Activated T-cell treated with anti-CD3 and anti-CD28 coated beads, Interleukin-2, amount 50 U/mL, for 72 hours (primary cell): ENCODE results near the gene SUSD1. TPM values are rescaled to one million over a fixed set of nuclear protein-coding genes. Genes with fewer than 3 reads are reported as not detected.

Source experiments
- ATAC-seq, 2 donors: fragments of 150-1000 bp; cut with Tn5 transposase; replicated peaks in 1 of 2; 2 replicates each; pipeline ENCODE4 v1.10.0; 2021; ENCODE audit warnings: moderate library complexity in 2 of 2, mild to moderate bottlenecking in 1 of 2
- DNase-seq, 2 donors: peaks; one replicate each; pipeline ENCODE4 v3.0.0; 2021 to 2022; ENCODE audit warnings: mixed read lengths in 1 of 2
- H3K27ac Mint-ChIP-seq: one replicate; pipeline ENCODE4 v1.8.0; 2022; ENCODE audit warnings: mild to moderate bottlenecking, moderate library complexity, mixed read lengths
- H3K27me3 Mint-ChIP-seq: one replicate; pipeline ENCODE4 v1.8.0; 2022; ENCODE audit warnings: low read depth, mixed read lengths
- H3K36me3 Mint-ChIP-seq, 2 donors: one replicate each; pipeline ENCODE4 v1.8.0; 2022; ENCODE audit warnings: mixed read lengths in 2 of 2, mild to moderate bottlenecking in 1 of 2; ENCODE audit not compliant: insufficient read depth in 2 of 2
- H3K4me1 Mint-ChIP-seq: one replicate; pipeline ENCODE4 v1.8.0; 2022; ENCODE audit warnings: low read depth, mixed read lengths
- H3K4me3 Mint-ChIP-seq, 2 donors: one replicate each; pipeline ENCODE4 v1.8.0; 2022; ENCODE audit warnings: mild to moderate bottlenecking in 2 of 2, mixed read lengths in 2 of 2, moderate library complexity in 2 of 2
- H3K9me3 Mint-ChIP-seq, 2 donors: one replicate each; pipeline ENCODE4 v1.8.0; 2022; ENCODE audit warnings: mixed read lengths in 2 of 2
- total RNA-seq, 2 donors: library from RNA; stranded (reverse); gene quantifications; one replicate each; pipeline ENCODE4 v1.2.3, GENCODE V29; 2022

Gene SUSD1
- total RNA-seq, 2 donors from 2014 or later = 6.6 to 9.9 TPM

DNA sequence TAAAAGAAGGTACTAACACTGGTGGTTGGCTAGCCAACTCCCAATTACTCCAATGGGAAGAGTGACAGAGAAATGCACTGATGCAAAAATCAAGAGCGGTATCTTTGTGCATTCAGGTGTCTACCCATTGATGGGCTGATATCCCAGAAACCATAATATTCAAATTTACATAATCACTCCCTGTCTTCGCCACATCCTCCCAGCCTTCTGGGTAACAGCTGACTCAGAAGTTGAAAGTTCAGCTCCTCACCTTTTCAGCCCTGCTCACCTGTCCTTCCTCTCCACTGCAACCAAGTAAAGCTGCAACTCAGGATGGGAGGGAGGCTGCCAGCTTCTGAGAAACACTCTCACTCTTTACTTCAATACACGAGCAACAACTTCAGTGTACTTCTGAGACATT is 6.9 kb downstream of the SUSD1 start:
- peak; percentile 57 to 58 for ATAC-seq
- no peaks in the 10 kb centered on the region for H3K9me3 Mint-ChIP-seq
- no peak overlapping the region for H3K27ac Mint-ChIP-seq
- H3K27me3 Mint-ChIP-seq = no peaks in the 10 kb centered on the region
- no peak for DNase-seq
- peak overlapping the region in 1 of 2 donors; percentile 6 for H3K4me3 Mint-ChIP-seq
- peaks cover 0 to 2% of the 10 kb centered on the region in 2 donors for H3K36me3 Mint-ChIP-seq
- peaks cover 31% of the 10 kb centered on the region for H3K4me1 Mint-ChIP-seq

DNA sequence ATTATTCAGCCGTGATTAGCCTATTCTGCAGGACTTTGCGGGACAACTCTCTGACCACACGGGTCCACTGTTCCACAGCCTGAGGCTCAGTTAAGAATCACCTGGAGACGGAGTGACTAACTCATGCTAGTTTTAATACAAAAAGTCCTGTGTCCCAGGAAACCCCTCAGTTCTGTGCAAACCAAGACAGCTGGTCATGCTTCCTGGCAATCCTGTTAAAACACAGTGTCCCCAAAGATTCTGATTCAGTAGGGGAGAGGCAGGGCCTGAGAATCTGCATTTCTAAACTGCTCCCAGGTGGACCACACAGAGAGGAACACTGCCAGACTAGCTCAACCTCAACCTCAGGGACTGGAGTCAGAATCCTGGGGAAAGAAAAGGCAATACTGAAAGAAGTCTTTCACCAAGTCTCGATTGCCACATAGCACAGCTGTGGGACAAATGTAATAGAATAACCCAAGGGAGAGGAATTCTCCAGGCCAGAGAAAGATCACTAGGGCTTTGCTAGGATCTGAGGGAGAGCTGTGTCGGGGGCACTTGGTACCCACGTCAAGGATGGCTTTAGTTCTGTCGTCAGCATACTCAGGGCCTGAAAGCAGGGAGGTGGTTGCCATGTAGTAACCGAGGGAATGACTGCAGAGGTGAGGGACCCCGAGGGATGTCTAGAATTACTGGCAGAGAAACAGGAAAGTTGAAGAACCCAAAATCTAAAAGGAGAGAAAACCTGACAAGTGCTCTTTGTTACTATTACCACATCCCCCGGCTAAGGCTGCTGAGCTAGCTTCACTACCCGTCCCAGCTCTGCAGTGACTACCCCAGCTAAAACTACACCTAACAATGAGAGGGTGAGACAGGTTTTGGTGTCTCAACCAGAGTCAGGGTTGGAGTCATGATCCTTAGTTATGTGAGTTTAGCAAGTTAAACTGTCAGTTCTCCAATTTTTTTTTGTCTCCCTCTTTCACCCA is 8.6 kb downstream of the SUSD1 start:
- no peak overlapping the region for H3K27ac Mint-ChIP-seq
- ATAC-seq (no peak), DNase-seq (no peak)
- no peaks in the 10 kb centered on the region for H3K9me3 Mint-ChIP-seq
- H3K36me3 Mint-ChIP-seq = no peaks in the 10 kb centered on the region
- peaks cover 31% of the 10 kb centered on the region for H3K4me1 Mint-ChIP-seq
- H3K4me3 Mint-ChIP-seq = no peak overlapping the region
- H3K27me3 Mint-ChIP-seq = no peaks in the 10 kb centered on the region

DNA sequence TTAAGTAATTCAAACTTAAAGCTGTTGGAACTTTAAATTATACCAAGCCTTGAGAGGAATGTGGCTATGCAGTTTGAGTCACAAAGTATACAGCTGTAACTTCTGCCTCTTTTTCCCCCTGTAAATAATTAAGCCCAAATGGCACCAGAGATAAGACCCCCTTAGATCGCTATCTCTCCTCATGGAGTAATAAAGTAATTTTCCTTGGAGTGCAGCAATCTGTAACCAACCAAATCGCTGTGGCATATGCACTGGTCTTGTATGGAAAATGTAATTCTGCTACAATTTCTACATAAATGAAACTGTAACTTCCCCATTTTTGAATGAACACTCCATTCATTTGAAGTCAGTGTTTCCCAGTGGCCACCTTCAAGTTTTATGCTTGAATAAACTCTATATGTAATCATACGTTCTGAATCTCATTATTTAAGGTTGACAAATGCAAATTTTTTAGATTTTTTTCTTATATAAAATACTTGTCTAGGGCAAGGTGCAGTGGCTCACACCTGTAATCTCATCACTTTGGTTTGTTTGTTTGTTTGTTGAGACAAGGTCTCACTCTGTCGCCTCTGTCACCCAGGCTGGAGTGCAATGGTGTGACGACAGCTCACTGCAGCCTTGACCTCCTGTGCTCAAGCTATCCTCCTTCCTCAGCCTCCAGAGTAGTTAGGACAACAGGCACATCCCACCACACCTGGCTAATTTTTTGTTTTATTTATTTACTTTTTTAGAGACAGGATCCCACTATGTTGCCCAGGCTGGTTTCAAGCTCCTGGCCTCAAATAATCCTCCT is 12.3 kb downstream of the SUSD1 start:
- Mint-ChIP-seq H3K27ac (no peak overlapping the region), H3K4me3 (no peak overlapping the region), H3K27me3 (no peaks in the 10 kb centered on the region), H3K36me3 (no peaks in the 10 kb centered on the region), H3K9me3 (no peaks in the 10 kb centered on the region), H3K4me1 (peaks cover 4% of the 10 kb centered on the region)
- ATAC-seq = no peak
- DNase-seq = no peak

DNA sequence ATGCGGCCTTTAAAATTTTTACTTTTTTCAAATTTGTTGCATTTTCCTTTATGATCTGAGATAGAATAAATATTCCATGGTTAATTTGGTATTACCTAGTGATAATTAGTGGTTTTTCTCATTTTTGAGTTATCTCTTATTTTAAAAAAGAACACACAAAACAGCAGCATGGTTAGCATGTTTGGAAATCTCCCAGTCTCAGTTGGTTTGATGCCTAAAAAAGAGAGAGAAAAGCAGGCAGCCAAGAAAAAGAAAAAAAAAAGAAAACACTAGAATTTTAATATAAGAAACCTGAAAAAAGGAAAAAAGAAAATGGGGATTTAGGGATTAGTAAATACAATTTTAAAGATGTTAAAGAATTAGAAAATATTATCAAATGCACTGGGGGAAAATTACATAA is 15.3 kb downstream of the SUSD1 start:
- H3K4me3 Mint-ChIP-seq = no peak overlapping the region
- DNase-seq = no peak
- no peak overlapping the region for H3K27ac Mint-ChIP-seq
- ATAC-seq = no peak
- no peaks in the 10 kb centered on the region for H3K27me3 Mint-ChIP-seq
- H3K9me3 Mint-ChIP-seq = no peaks in the 10 kb centered on the region
- peaks cover 0 to 3% of the 10 kb centered on the region in 2 donors for H3K36me3 Mint-ChIP-seq
- H3K4me1 Mint-ChIP-seq = no peaks in the 10 kb centered on the region

DNA sequence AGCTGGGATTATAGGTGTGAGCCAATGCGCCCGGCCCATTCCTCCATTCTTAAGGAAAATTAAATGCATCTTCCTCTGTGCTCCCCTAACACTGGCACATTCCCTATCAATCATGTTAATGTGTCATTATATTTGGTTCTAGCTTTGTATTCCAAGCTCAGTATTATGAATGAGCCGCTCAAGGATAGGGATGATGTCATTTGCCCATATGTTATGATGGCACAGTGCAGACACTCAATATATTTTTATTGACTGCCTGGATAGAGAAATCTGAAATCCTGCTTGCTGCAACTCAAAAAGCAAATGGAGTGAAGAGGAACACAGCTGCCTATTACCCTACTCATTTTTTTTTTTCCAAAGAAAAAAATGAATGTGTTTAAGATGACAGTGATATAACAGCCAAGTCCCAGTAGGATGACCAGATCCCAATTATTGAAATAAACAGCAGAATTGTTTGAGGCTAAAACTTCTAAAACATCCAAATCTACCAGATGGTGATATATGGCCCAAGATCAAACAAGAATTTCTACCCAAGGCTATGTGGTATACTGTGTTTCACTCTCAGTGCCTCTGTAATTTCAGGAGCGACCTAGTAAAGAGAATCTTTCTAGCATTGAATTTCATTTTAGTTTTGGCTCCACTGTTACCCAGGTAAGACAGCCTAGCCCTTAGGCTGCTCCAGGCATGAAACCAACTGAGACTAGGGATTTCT is 16.3 kb downstream of the SUSD1 start:
- Mint-ChIP-seq H3K36me3 (peaks cover 0 to 3% of the 10 kb centered on the region in 2 donors), H3K27ac (no peak overlapping the region), H3K27me3 (no peaks in the 10 kb centered on the region), H3K4me3 (no peak overlapping the region), H3K4me1 (no peaks in the 10 kb centered on the region), H3K9me3 (no peaks in the 10 kb centered on the region)
- ATAC-seq (no peak), DNase-seq (no peak)

DNA sequence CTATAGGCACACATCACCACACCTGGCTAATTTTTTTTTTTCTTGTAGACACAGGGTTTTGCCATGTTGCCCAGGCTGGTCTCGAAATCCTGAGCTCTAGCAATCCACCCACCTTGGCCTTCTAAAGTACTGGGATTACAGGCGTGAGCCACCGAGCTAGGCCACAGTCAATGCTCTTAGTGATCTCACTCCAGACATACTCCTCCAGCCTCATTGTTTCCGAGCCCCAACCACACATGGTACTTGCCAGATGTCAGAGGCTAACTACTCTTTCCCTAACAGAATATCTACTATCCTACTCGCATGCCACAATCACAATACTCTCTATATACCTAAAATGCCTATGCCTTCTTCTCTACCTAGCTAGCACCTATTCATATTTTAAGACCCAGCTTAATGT is 17.1 kb downstream of the SUSD1 start:
- H3K9me3 Mint-ChIP-seq = no peaks in the 10 kb centered on the region
- DNase-seq (no peak), ATAC-seq (no peak)
- no peaks in the 10 kb centered on the region for H3K4me1 Mint-ChIP-seq
- no peaks in the 10 kb centered on the region for H3K27me3 Mint-ChIP-seq
- no peak overlapping the region for H3K27ac Mint-ChIP-seq
- H3K36me3 Mint-ChIP-seq = peaks cover 0 to 3% of the 10 kb centered on the region in 2 donors
- no peak overlapping the region for H3K4me3 Mint-ChIP-seq

DNA sequence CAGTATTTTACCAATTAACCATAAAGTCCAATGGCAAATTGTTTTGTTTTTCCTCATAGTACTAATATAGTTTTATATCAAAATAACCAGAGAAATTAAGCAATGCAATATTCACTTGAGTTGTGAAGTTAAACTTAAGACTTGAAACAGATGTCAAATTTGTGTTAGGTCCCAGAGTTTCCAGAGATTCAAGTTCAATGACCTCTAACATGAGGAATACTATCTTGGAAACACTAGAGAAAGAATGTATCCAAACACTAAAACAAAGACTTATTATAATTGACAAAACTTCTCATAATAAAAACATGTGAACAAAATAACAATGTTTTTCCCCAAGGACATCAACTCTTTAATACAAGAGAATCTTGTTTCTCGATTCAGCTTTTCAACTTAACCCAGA is 18.0 kb downstream of the SUSD1 start:
- Mint-ChIP-seq H3K9me3 (no peaks in the 10 kb centered on the region), H3K36me3 (peaks cover 0 to 3% of the 10 kb centered on the region in 2 donors), H3K4me1 (no peaks in the 10 kb centered on the region), H3K4me3 (no peak overlapping the region), H3K27ac (no peak overlapping the region), H3K27me3 (no peaks in the 10 kb centered on the region)
- ATAC-seq (no peak), DNase-seq (no peak)

DNA sequence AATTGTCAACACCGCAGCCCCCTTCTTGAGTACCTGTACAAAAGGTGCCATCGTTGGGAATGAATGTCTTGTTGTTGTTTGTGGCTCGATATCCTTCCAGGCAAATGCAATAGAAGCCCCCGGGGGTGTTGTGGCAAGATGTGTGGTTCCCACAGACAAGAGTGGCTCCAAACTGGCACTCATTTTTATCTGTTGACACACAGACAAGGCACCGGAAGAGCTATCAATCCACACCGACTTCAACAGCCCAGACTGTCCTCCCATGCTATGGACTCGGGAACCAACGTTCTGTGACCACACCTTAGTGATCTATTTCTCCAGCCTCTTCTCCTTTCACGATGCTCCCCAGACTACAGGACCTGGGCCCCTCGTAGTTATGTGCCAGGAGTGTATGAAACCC is 25.9 kb downstream of the SUSD1 start:
- Mint-ChIP-seq H3K4me3 (no peak overlapping the region), H3K36me3 (no peaks in the 10 kb centered on the region), H3K27ac (peak overlapping the region; percentile 33), H3K27me3 (no peaks in the 10 kb centered on the region), H3K9me3 (no peaks in the 10 kb centered on the region), H3K4me1 (peaks cover 9% of the 10 kb centered on the region)
- DNase-seq (no peak), ATAC-seq (no peak)

DNA sequence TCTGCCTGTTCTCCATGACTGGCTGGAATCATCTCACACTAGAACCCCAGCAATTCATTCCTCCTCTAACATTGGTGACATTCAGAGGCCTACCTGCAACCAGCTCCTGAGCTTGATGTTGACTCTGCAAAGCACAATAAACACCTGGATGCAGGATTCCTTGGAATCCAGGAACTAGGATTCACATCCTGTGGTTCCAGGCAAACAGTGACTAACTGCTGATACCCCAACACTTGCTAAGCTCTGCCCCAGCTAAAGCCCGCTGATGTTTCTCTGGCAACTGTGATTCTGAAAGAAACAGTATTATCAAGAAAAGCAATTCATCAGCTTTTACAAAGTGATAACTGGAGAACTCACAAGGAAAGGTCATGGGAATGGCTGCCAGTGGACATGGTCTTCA is 29.2 kb downstream of the SUSD1 start:
- no peak for ATAC-seq
- Mint-ChIP-seq H3K9me3 (no peaks in the 10 kb centered on the region), H3K4me1 (peaks cover 9% of the 10 kb centered on the region), H3K27me3 (no peaks in the 10 kb centered on the region), H3K27ac (no peak overlapping the region), H3K4me3 (no peak overlapping the region), H3K36me3 (no peaks in the 10 kb centered on the region)
- no peak for DNase-seq

DNA sequence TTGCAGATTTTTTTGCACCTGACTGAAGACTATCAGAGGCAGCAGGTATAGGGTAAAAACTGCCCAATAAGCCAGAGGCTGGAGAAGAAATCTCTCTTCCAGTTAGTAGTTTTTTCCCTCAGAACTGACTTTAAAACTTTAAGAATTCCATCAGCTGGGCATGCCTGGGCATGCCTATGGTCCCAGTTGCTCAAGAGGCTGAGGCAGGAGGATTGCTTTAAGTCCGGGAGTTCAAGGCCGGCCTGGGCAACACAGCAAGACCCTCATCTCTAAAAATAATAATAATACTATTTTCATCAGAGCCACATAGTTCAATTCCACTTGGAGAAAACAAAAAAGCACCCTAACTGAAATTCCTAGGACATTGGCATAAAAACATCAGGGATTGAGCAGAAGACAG is 30.3 kb downstream of the SUSD1 start:
- DNase-seq = no peak
- Mint-ChIP-seq H3K36me3 (no peaks in the 10 kb centered on the region), H3K9me3 (no peaks in the 10 kb centered on the region), H3K4me1 (peaks cover 9% of the 10 kb centered on the region), H3K4me3 (no peak overlapping the region), H3K27ac (no peak overlapping the region), H3K27me3 (no peaks in the 10 kb centered on the region)
- ATAC-seq = no peak

DNA sequence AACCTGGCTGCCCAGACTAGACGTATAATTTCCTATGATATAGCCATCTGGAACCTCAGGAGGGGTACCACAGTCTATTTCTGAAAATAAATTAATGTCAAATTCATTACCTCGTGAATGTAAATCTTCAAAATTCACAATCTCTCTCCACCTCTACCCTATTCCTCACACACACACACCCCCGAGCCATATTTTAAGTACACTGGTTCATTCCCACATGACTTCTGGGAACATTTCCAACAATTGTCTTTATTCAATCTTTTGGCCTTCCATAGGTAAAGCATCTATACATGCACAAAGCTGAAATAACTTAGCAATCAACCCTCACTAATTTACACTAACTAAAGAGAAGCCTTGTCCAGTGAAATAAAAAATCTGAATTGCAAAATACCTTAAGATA is 32.7 kb downstream of the SUSD1 start:
- Mint-ChIP-seq H3K36me3 (no peaks in the 10 kb centered on the region), H3K9me3 (no peaks in the 10 kb centered on the region), H3K4me3 (no peak overlapping the region), H3K27me3 (no peaks in the 10 kb centered on the region), H3K4me1 (peaks cover 9% of the 10 kb centered on the region), H3K27ac (no peak overlapping the region)
- DNase-seq (no peak), ATAC-seq (no peak)

DNA sequence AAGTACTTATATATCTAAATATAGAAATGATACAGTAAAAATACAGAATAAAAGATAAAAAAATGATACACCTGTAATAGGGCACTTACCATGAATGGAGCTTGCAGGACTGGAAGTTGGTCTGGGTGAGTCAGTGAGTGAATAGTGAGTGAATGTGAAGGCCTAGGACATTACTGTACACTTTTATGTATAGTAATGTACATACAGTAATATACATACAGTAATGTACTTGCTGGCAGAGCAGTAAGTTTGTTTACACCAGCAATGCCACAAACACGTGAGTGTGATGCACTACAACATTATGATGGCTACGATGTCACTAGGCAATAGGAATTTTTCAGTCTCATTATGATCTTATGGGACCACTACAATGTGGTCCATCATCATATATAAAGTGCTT is 34.2 kb downstream of the SUSD1 start:
- Mint-ChIP-seq H3K27me3 (no peaks in the 10 kb centered on the region), H3K9me3 (no peaks in the 10 kb centered on the region), H3K4me3 (no peak overlapping the region), H3K4me1 (no peaks in the 10 kb centered on the region), H3K27ac (no peak overlapping the region), H3K36me3 (no peaks in the 10 kb centered on the region)
- DNase-seq (no peak), ATAC-seq (peak; percentile 22 to 59)

DNA sequence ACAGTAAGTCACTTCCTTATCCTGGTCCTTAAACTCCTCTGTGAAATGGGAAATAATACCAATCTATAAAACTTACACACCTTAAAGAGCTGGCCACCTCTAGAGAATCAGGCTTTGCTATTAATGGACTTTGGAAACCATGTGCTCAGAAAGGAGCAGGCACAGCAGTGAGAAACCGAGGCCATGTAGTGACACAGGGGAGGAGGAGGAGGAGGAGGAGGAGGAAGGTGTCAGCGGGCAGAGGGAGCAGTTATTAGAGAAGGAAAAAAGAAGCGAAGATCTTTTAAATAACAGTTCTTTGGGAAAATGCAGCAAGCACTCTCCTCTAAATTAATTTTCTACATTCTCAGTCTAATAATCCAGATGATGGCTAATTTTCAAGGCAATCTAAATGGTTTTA is 38.0 kb downstream of the SUSD1 start:
- DNase-seq (no peak), ATAC-seq (no peak)
- Mint-ChIP-seq H3K9me3 (peaks cover 2 to 4% of the 10 kb centered on the region in 2 donors), H3K36me3 (no peaks in the 10 kb centered on the region), H3K27me3 (no peaks in the 10 kb centered on the region), H3K4me3 (no peak overlapping the region), H3K27ac (no peak overlapping the region), H3K4me1 (no peaks in the 10 kb centered on the region)
